ENCODE data around the gene ZNF32.
"Not testable (repeated sequence)": the region's sequence is repeated elsewhere in the genome, so short reads cannot be mapped to it uniquely, and the experiment has no call there.

Gene ZNF32

GRCh38 chr10:43679509-43679908, 30.8 kb upstream of the ZNF32 start:
- no peak for DNase-seq

GRCh38 chr10:43678654-43679053, 30.0 kb upstream of the ZNF32 start:
- no peak for DNase-seq

- DNase-seq = no peak
Observed at GRCh38 chr10:43676901-43677300, 28.2 kb upstream of the ZNF32 start.

GRCh38 chr10:43676331-43676730, 27.6 kb upstream of the ZNF32 start:
- DNase-seq = no peak

GRCh38 chr10:43674553-43675210, 26.0 kb upstream of the ZNF32 start:
- no peak for DNase-seq

GRCh38 chr10:43673471-43673870, 24.8 kb upstream of the ZNF32 start:
- no peak for DNase-seq

- peak; percentile 93 for DNase-seq
Observed at GRCh38 chr10:43671659-43672531, 23.2 kb upstream of the ZNF32 start.

- DNase-seq = no peak
Observed at GRCh38 chr10:43669386-43669785, 20.7 kb upstream of the ZNF32 start.

- DNase-seq = no peak
Observed at GRCh38 chr10:43667761-43668386, 19.2 kb upstream of the ZNF32 start.

GRCh38 chr10:43667317-43667731, 18.6 kb upstream of the ZNF32 start:
- peak; percentile 79 for DNase-seq

GRCh38 chr10:43666552-43666951, 17.9 kb upstream of the ZNF32 start:
- DNase-seq = no peak

- DNase-seq = no peak
Observed at GRCh38 chr10:43665054-43665453, 16.4 kb upstream of the ZNF32 start.

GRCh38 chr10:43658227-43658626, 9.5 kb upstream of the ZNF32 start:
- DNase-seq = no peak

- DNase-seq = no peak
Observed at GRCh38 chr10:43655311-43655710, 6.6 kb upstream of the ZNF32 start.

- DNase-seq = no peak
Observed at GRCh38 chr10:43653746-43654145, 5.1 kb upstream of the ZNF32 start.

- DNase-seq = no peak
Observed at GRCh38 chr10:43649185-43649523, 473 bp upstream of the ZNF32 start.

GRCh38 chr10:43648095-43648397, 635 bp downstream of the ZNF32 start:
- DNase-seq = no peak

- DNase-seq = peak; percentile 33
Observed at GRCh38 chr10:43647576-43647975, 1.1 kb downstream of the ZNF32 start.

GRCh38 chr10:43645866-43646265, 2.8 kb downstream of the ZNF32 start:
- no peak for DNase-seq

- peak; percentile 30 for DNase-seq
Observed at GRCh38 chr10:43644252-43644651, 4.4 kb downstream of the ZNF32 start.

- no peak for DNase-seq
Observed at GRCh38 chr10:43640603-43641002, 8.1 kb downstream of the ZNF32 start.

- not testable (repeated sequence) for DNase-seq
Observed at GRCh38 chr10:43635816-43636215, 12.9 kb downstream of the ZNF32 start.

GRCh38 chr10:43628956-43629355, 19.7 kb downstream of the ZNF32 start:
- DNase-seq = no peak

GRCh38 chr10:43627942-43628341, 20.7 kb downstream of the ZNF32 start:
- DNase-seq = no peak

Data from eye (tissue), 1 donor.